HepG2 (cell line): ENCODE data around the gene ZDHHC14. TPM values are rescaled to one million over a fixed set of nuclear protein-coding genes. Genes with fewer than 3 reads are reported as not detected.

Source experiments
- ATAD3A ChIP-seq: sonication (generic); formaldehyde crosslinking; IDR thresholded peaks from 2 replicates; pipeline ENCODE4 v1.4.0; 2020; ENCODE audit warnings: missing genetic modification reagents
- CREB1 ChIP-seq, 2 experiments: fragments of 450-650 bp in 1 of 2; IDR thresholded peaks; 2 replicates each; pipeline ENCODE4 v1.6.1; 2016 to 2017; ENCODE audit warnings: control low read depth in 1 of 2, mild to moderate bottlenecking in 1 of 2, missing compliant biosample characterization in 1 of 2, missing genetic modification characterization in 1 of 2
- DRAP1 ChIP-seq: IDR thresholded peaks from 2 replicates; pipeline ENCODE4 v1.6.1; 2016; ENCODE audit warnings: missing genetic modification reagents, missing compliant biosample characterization
- MTF2 ChIP-seq: sonication (generic); formaldehyde crosslinking; IDR thresholded peaks from 2 replicates; pipeline ENCODE4 v1.5.0; 2020; ENCODE audit warnings: missing genetic modification reagents, borderline replicate concordance
- NFIC ChIP-seq: IDR thresholded peaks from 2 replicates; pipeline ENCODE4 v1.6.1; 2012; ENCODE audit warnings: mild to moderate bottlenecking, low read length, inconsistent platforms
- ZNF235 ChIP-seq: sonication (generic); formaldehyde crosslinking; IDR thresholded peaks from 2 replicates; pipeline ENCODE4 v1.8.1; 2023; ENCODE audit warnings: mild to moderate bottlenecking, missing genetic modification reagents, borderline replicate concordance
- ZNF343 ChIP-seq: sonication (generic); formaldehyde crosslinking; IDR thresholded peaks from 2 replicates; pipeline ENCODE4 v1.4.0; 2020; ENCODE audit warnings: mild to moderate bottlenecking, missing genetic modification reagents
- ZNF350 ChIP-seq: sonication (generic); formaldehyde crosslinking; IDR thresholded peaks from 2 replicates; pipeline ENCODE4 v1.4.0; 2020; ENCODE audit warnings: mild to moderate bottlenecking, low read depth, missing genetic modification reagents, borderline replicate concordance
- ZNF503 ChIP-seq: sonication (generic); formaldehyde crosslinking; IDR thresholded peaks from 2 replicates; pipeline ENCODE4 v1.4.0; 2020; ENCODE audit warnings: missing genetic modification reagents
- ZNF773 ChIP-seq: sonication (generic); formaldehyde crosslinking; IDR thresholded peaks from 2 replicates; pipeline ENCODE4 v1.4.0; 2020; ENCODE audit warnings: missing genetic modification reagents, borderline replicate concordance
- ZNF777 ChIP-seq: sonication (generic); formaldehyde crosslinking; IDR thresholded peaks from 2 replicates; pipeline ENCODE4 v1.4.0; 2020; ENCODE audit warnings: missing genetic modification reagents
- ZUFSP ChIP-seq: sonication (generic); formaldehyde crosslinking; IDR thresholded peaks from 2 replicates; pipeline ENCODE4 v1.9.0; 2021; ENCODE audit warnings: missing genetic modification reagents, mild to moderate bottlenecking, borderline replicate concordance
- polyA plus RNA-seq, 8 experiments: library from polyadenylated mRNA; depleted of rRNA in 3 of 8; stranded (reverse) in 7 of 8; unstranded in 1 of 8; fragments of >200 nt; fragmentation: Illumina TruSeq in 4 of 8; extraction: Trizol in 4 of 8; gene quantifications; 2 replicates each; pipeline versions ENCODE4 v1.2.1 to v1.2.3, GENCODE V29; 2011 to 2016; ENCODE audit warnings: low read depth in 4 of 8, missing spikeins in 1 of 8, mixed read lengths in 1 of 8; ENCODE audit not compliant: insufficient read depth in 1 of 8
- total RNA-seq, 5 experiments: library from RNA; depleted of rRNA; stranded (reverse); fragments of >200 nt; fragmentation: Illumina TruSeq; extraction: Trizol; gene quantifications; 2 replicates each; pipeline ENCODE4 v1.2.3, GENCODE V29; 2016; ENCODE audit warnings: low read depth in 1 of 5
- TF ChIP-seq, protein P1 (sequence below), 2 experiments: fragments of 450-650 bp in 1 of 2; sonication (generic) in 1 of 2; formaldehyde crosslinking in 1 of 2; IDR thresholded peaks; 2 replicates each; pipeline versions ENCODE4 v1.6.1 to v1.8.0; 2016 to 2022; ENCODE audit warnings: antibody characterized with exemption in 1 of 2, mild to moderate bottlenecking in 1 of 2, missing genetic modification reagents in 1 of 2

ZDHHC14 gene
- total and polyA plus RNA-seq, 2 of the 13 experiments (the other 11 are each of a cell fraction or from before 2014, with no cell fraction given) = 3.7 to 9.5 TPM

GRCh38 chr6:157379656-157380457 is 1.1 kb upstream of the ZDHHC14 start (continued):
- TF ChIP-seq ZNF777 (CRISPR knock-in tag) = peak; percentile 61
- TF ChIP-seq ZNF343 (CRISPR knock-in tag) = peak; percentile 79; the same call in 1 of the 2 replicates
- no peak for TF ChIP-seq ZUFSP (CRISPR knock-in tag)
- TF ChIP-seq ATAD3A = no peak
- TF ChIP-seq MTF2 = no peak
- TF ChIP-seq ZNF503 (CRISPR knock-in tag) = 0 out of 2 replicates have a peak, but pooled peaks have one; percentile 36
- TF ChIP-seq, protein P1, sequence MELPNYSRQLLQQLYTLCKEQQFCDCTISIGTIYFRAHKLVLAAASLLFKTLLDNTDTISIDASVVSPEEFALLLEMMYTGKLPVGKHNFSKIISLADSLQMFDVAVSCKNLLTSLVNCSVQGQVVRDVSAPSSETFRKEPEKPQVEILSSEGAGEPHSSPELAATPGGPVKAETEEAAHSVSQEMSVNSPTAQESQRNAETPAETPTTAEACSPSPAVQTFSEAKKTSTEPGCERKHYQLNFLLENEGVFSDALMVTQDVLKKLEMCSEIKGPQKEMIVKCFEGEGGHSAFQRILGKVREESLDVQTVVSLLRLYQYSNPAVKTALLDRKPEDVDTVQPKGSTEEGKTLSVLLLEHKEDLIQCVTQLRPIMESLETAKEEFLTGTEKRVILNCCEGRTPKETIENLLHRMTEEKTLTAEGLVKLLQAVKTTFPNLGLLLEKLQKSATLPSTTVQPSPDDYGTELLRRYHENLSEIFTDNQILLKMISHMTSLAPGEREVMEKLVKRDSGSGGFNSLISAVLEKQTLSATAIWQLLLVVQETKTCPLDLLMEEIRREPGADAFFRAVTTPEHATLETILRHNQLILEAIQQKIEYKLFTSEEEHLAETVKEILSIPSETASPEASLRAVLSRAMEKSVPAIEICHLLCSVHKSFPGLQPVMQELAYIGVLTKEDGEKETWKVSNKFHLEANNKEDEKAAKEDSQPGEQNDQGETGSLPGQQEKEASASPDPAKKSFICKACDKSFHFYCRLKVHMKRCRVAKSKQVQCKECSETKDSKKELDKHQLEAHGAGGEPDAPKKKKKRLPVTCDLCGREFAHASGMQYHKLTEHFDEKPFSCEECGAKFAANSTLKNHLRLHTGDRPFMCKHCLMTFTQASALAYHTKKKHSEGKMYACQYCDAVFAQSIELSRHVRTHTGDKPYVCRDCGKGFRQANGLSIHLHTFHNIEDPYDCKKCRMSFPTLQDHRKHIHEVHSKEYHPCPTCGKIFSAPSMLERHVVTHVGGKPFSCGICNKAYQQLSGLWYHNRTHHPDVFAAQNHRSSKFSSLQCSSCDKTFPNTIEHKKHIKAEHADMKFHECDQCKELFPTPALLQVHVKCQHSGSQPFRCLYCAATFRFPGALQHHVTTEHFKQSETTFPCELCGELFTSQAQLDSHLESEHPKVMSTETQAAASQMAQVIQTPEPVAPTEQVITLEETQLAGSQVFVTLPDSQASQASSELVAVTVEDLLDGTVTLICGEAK (IDR thresholded peaks at IDR 0.05) = no peak
- TF ChIP-seq, protein P1 (CRISPR knock-in tag; IDR thresholded peaks at IDR 0.05) = 0 out of 2 replicates have a peak, but pooled peaks have one; percentile 13
- no peak for TF ChIP-seq CREB1 (IDR thresholded peaks at IDR 0.05)
- peak; percentile 66 for TF ChIP-seq CREB1 (CRISPR knock-in tag; IDR thresholded peaks at IDR 0.05)
- peak; percentile 13; the same call in 1 of the 2 replicates for TF ChIP-seq ZNF350 (CRISPR knock-in tag)
- peak; percentile 28; the same call in 1 of the 2 replicates for TF ChIP-seq ZNF235 (CRISPR knock-in tag)
- peak; percentile 34; the same call in 1 of the 2 replicates for TF ChIP-seq DRAP1 (CRISPR knock-in tag)
- TF ChIP-seq NFIC = no peak
- no peak for TF ChIP-seq ZNF773 (CRISPR knock-in tag)
